Neural crest cell (in vitro differentiated cells): ENCODE results near the gene PORCN. TPM values are rescaled to one million over a fixed set of nuclear protein-coding genes. Genes with fewer than 3 reads are reported as not detected.
A peak's percentile ranks its signal among the peaks of the same experiment; 100 is the strongest.

Experiments
- DNase-seq: peaks from one replicate; pipeline ENCODE4 v3.0.0; 2021; ENCODE audit warnings: low read depth, mixed read lengths, low spot score
- H3K27ac Mint-ChIP-seq: one replicate; pipeline ENCODE4 v1.8.0; 2021; ENCODE audit warnings: mild to moderate bottlenecking, mixed read lengths; ENCODE audit not compliant: unreplicated experiment
- H3K27me3 Mint-ChIP-seq: 2 replicates; pipeline ENCODE4 v1.8.0; 2021; ENCODE audit warnings: low read depth, mild to moderate bottlenecking, mixed read lengths
- H3K36me3 Mint-ChIP-seq: 2 replicates; pipeline ENCODE4 v1.8.0; 2021; ENCODE audit warnings: low read depth, mild to moderate bottlenecking, mixed read lengths
- H3K4me1 Mint-ChIP-seq: 2 replicates; pipeline ENCODE4 v1.8.0; 2021; ENCODE audit warnings: mixed read lengths
- H3K4me3 Mint-ChIP-seq: one replicate; pipeline ENCODE4 v1.8.0; 2021; ENCODE audit warnings: mild to moderate bottlenecking, mixed read lengths
- H3K9me3 Mint-ChIP-seq: 2 replicates; pipeline ENCODE4 v1.8.0; 2021; ENCODE audit warnings: mixed read lengths
- total RNA-seq: library from RNA; stranded (reverse); gene quantifications from 2 replicates; pipeline ENCODE4 v1.2.1, GENCODE V29; 2021
- TF ChIP-seq, protein P1 (sequence below): fragments of 200-600 bp; sonication (generic); conservative IDR thresholded peaks from 2 replicates; pipeline ENCODE4 v1.5.0; 2021; ENCODE audit warnings: antibody characterized with exemption, mild to moderate bottlenecking

The PORCN gene
- total RNA-seq, 1 donor from 2014 or later, result 13.0 TPM

DNA sequence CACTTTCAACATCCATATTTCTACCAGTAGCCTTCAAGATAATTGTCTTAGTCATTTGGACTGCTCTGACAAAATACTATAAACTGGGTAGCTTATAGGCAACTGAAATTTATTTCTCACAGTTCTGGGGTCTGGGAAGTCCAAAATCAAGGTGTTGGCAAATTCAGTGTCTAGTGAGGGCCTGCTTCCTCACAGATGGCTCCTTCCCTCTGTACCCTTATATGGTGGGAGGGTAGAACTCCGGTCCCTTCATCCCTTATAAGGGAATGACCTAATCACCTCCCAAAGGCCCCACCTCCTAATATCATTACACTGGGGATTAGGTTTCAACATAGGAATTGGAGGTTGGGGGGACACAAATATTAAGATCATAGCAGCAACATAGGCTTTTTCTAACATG lies 23.4 kb downstream of the PORCN start:
- H3K4me1 Mint-ChIP-seq, result no peaks in the 10 kb centered on the region
- peaks cover 9% of the 10 kb centered on the region for H3K9me3 Mint-ChIP-seq
- no peak overlapping the region for H3K4me3 Mint-ChIP-seq
- DNase-seq, result no peak
- TF ChIP-seq, protein P1, sequence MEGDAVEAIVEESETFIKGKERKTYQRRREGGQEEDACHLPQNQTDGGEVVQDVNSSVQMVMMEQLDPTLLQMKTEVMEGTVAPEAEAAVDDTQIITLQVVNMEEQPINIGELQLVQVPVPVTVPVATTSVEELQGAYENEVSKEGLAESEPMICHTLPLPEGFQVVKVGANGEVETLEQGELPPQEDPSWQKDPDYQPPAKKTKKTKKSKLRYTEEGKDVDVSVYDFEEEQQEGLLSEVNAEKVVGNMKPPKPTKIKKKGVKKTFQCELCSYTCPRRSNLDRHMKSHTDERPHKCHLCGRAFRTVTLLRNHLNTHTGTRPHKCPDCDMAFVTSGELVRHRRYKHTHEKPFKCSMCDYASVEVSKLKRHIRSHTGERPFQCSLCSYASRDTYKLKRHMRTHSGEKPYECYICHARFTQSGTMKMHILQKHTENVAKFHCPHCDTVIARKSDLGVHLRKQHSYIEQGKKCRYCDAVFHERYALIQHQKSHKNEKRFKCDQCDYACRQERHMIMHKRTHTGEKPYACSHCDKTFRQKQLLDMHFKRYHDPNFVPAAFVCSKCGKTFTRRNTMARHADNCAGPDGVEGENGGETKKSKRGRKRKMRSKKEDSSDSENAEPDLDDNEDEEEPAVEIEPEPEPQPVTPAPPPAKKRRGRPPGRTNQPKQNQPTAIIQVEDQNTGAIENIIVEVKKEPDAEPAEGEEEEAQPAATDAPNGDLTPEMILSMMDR, result no peak
- no peak overlapping the region for H3K27ac Mint-ChIP-seq
- H3K27me3 Mint-ChIP-seq, result no peaks in the 10 kb centered on the region
- H3K36me3 Mint-ChIP-seq, result peaks cover 15% of the 10 kb centered on the region

DNA sequence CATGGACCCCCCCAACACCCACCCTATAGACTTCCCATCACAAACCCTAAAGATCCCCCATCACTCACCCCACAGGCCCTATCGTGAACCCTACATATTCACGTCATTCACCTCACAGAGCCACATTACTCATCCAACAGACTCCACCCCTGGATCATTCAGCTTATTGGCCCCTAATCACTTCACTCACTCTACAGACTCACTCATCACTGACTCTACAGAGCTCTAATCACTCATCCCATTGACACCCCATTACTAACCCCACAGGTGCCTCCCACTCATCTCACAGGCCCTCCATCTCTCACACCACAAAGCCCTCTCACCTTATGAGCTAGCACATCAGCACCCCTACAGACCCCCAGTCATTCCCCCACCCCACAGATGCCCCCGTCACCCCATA lies 24.4 kb downstream of the PORCN start:
- DNase-seq, result no peak
- no peaks in the 10 kb centered on the region for H3K4me1 Mint-ChIP-seq
- H3K36me3 Mint-ChIP-seq, result peaks cover 14% of the 10 kb centered on the region
- no peaks in the 10 kb centered on the region for H3K27me3 Mint-ChIP-seq
- no peak overlapping the region for H3K4me3 Mint-ChIP-seq
- H3K27ac Mint-ChIP-seq, result no peak overlapping the region
- TF ChIP-seq, protein P1, result no peak
- peaks cover 9% of the 10 kb centered on the region for H3K9me3 Mint-ChIP-seq

DNA sequence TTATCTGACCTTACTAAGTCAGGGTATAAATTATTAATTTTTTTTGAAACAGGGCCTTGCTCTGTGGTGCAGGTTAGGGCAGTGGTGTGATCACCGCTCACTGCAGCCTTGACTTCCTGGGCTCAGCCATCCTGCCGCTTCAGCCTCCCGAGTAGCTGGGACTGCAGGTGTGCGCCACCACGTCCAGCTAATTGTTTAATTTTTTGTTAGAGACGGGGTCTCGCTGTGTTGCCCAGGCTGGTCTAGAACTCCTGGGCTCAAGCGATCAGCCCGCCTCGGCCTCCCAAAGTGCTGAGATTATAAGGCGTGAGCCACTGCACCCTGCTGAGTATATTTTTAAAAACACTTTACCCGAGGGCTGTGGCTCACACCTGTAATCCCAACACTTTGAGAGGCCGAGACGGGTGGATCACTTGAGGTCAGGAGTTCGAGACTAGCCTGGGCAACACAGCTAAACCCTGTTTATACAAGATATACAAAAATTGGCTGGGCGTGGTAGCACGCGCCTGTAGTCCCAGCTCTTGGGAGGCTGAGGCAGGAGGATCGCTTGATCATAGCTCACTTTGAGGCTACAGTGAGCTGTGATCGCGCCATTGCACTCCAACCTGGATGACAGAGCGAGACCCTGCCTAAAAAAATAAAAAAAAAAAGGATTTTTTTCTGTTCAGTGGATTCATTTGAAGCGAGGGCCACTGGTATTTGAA lies 30.0 kb downstream of the PORCN start:
- Mint-ChIP-seq H3K9me3 (peaks cover 5% of the 10 kb centered on the region), H3K4me3 (peak overlapping the region; percentile 93), H3K27me3 (no peaks in the 10 kb centered on the region), H3K27ac (peak overlapping the region; percentile 81), H3K4me1 (peaks cover 7% of the 10 kb centered on the region), H3K36me3 (peaks cover 1% of the 10 kb centered on the region)
- TF ChIP-seq, protein P1, result no peak
- no peak for DNase-seq

DNA sequence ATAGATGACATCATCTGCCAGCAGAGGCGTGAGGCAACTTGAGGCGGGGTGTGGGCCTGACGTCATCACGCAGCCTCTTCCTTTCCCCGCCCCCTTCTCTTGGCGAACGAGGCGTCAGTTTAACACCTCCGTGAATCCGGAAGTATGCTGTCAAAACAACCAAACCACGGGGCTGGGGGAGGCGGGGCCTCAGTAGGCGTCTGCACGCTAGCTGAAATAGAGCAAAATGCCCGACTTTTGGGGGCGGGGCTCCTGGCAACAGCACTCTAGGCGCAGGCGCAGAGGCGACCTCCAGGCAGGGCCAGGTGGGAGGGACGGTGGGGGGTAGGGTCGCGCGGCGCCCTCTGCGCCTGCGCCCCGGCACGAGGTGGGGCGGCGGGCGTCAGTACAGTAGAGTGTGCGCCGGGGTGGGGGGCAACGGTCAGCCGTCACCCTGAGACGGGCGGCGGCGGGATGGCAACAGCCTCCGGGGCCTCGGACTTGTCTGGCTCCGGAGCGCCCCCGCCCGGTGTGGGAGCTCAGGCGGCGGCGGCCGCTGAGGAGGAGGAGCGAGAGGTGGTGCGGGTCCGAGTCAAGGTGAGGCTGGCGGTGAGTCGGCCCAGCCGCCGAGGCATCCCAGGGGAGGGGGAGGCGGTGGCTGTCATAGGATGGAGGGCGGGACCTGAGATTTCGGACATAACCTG lies 30.7 kb downstream of the PORCN start, which contains the start of gene TBC1D25:
TBC1D25 (plus strand) TSS at position 370 of the 683 bp plus-strand sequence; CDS start at position 454, 84 bp downstream.
- Mint-ChIP-seq H3K27me3 (no peaks in the 10 kb centered on the region), H3K4me1 (peaks cover 7% of the 10 kb centered on the region), H3K9me3 (peaks cover under 1% of the 10 kb centered on the region), H3K4me3 (peak within 1 kb of the TSS; percentile 93), H3K36me3 (peaks cover 3% of the 10 kb centered on the region), H3K27ac (peak within 1 kb of the TSS; percentile 88)
- TF ChIP-seq, protein P1, result peak; percentile 55
- DNase-seq, result peak; percentile 85

DNA sequence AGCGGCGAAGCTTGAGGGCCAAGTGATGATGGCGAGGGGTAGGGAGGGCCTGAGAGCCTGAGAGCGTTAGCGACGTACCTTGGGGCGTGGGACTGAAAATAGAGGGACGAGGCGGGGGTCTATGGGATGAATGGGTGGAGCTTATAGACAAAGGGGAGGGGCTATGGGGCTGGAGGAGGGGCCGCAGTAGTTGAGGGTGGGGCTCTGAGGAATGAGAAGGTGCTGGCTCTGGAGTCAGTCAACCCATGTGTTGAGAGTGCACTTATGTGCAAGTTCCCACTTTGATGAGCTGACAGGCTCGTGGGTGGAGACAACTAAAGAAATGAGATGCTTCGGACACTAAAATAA lies 31.2 kb downstream of the PORCN start:
- H3K27me3 Mint-ChIP-seq, result no peaks in the 10 kb centered on the region
- peaks cover 7% of the 10 kb centered on the region for H3K4me1 Mint-ChIP-seq
- peak overlapping the region; percentile 88 for H3K27ac Mint-ChIP-seq
- DNase-seq, result no peak
- TF ChIP-seq, protein P1, result no peak
- H3K36me3 Mint-ChIP-seq, result peaks cover 3% of the 10 kb centered on the region
- no peaks in the 10 kb centered on the region for H3K9me3 Mint-ChIP-seq
- H3K4me3 Mint-ChIP-seq, result peak overlapping the region; percentile 93
